LoVo (cell line): ENCODE measurements around the gene GTSF1L.

Experiments used
- DNase-seq: peaks from one replicate; pipeline ENCODE4 v3.0.0-alpha.2; 2016; ENCODE audit warnings: low spot score

Gene GTSF1L

DNA sequence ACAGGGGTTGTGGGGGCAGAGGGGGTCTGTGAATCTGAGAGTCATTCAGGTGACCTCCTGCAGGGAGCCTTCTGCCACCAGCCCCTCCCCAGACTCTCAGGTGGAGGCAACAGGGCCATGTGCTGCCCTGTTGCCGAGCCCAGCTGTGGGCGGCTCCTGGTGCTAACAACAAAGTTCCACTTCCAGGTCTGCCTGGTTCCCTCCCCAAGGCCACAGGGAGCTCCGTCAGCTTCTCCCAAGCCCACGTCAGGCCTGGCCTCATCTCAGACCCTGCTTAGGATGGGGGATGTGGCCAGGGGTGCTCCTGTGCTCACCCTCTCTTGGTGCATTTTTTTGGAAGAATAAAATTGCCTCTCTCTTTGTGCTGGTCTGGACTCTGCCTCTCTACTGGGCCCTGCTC lies 10.7 kb downstream of the GTSF1L start:
- DNase-seq = no peak

- DNase-seq = no peak
Measured at GRCh38 chr20:43715511-43715910, 11.3 kb downstream of the GTSF1L start.

DNA sequence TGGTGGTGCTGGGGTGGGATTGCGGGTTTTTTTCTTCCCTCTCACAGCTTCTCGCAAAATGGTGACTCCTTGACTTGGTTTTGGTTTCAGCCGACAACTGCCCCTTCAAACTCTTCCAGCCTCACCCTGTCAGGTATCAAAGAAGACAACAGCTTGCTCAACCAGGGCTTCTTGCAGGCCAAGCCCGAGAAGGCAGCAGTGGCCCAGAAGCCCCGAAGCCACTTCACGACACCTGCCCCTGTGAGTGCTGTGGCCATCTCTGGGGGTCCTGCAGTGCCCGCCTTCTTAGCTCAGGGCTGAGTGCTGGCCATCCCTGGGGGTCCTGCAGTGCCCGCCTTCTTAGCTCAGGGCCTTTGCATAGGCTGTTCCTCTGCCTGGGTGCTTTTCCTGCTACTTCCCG lies 11.8 kb downstream of the GTSF1L start:
- no peak for DNase-seq

DNA sequence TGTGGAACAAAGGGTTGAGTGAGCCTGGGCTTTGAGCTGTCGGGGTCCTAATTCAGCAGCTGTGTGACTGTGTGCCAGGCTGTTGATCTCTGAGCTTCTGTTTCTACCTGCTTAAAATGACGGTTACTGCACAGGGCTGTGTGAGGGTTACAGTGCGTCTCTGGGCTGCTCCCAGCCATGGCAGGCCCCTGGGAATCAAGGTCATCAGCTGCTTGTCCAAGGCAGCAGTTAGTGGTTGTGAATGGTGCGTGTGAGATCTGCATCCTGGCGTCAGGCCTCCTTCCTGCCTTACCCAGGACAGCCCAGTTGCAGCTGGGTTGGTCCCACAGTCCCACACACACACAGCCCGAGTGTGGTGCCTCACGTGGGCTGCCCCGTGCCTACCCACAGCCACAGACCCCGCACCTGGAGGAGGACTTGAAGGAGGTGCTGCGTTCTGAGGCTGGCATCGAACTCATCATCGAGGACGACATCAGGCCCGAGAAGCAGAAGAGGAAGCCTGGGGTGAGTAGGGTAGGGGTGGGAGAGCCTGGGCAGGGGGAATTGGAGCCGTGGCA lies 15.6 kb downstream of the GTSF1L start:
- no peak for DNase-seq

GRCh38 chr20:43710370-43711044 lies 16.3 kb downstream of the GTSF1L start:
- DNase-seq = no peak

GRCh38 chr20:43702502-43702901 lies 24.3 kb downstream of the GTSF1L start:
- DNase-seq = no peak

- no peak for DNase-seq
Measured at GRCh38 chr20:43700627-43701026, 26.2 kb downstream of the GTSF1L start.

DNA sequence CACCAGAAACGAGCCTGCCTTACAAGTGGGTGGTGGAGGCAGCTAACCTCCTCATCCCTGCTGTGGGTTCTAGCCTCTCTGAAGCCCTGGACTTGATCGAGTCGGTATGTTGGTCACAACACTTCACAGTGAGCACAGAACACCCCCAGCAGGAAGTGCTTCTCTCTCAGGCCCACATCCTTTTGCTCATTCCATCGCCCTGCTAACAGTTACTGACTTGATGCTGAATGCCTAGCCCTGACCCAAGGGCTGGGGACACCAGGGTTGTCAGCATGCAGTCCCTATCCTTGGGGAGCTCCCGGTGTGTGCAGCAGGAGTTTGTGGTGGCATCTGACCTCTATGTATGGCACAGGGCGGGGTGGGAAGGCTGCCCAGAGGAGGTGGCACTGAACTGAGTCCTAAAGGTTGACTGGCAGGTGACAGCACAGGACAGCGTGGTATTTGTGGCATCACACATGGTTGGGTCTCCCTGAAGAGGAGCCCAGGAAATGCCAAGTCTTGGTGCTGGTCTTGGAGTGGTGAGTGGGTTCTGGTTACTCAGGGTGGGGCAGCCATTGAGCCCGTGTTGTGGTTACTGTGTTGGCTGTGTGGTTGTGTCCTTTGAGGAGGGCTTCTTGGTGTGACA lies 26.7 kb downstream of the GTSF1L start:
- DNase-seq = no peak

DNA sequence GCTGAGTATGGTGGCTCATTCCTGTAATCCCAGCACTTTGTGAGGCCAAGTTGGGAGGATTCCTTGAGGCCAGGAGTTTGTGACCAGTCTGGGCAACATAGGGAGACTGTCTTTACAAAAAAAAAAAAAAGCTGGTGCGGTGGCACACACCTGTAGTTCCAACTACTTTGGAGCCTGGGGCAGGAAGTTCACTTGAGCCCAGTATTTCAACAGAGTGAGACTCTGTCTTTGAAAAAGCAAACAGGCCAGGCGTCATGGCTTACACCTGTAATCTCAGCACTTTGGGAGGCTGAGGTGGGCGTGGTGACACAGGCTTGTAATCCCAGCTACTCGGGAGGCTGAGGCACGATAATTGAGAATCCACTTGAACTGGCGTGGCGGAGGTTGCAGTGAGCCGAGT lies 31.2 kb downstream of the GTSF1L start:
- no peak for DNase-seq

DNA sequence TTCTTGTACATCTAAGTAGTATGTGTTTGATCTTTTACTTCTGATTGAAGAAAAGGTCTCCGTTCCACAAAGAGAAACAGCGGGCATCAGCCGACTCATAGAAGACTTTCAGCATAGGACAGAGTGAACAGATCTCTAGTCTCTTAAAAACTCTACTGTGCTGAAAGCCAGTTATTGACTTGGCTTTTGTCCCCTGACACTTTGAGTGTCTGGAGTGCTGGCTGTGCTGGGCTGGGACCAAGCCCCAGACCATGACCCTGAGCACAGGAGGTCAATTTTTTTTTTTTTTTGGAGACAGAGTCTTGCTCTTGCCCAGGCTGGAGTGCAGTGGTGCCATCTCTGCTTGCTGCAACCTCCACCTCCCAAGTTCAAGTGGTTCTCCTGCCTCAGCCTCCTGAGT lies 32.0 kb downstream of the GTSF1L start:
- DNase-seq = no peak

- peak; percentile 20 for DNase-seq
Measured at GRCh38 chr20:43691928-43692524, 34.8 kb downstream of the GTSF1L start.

- DNase-seq = no peak
Measured at GRCh38 chr20:43690943-43691598, 35.7 kb downstream of the GTSF1L start.

- DNase-seq = no peak
Measured at GRCh38 chr20:43689165-43689564, 37.6 kb downstream of the GTSF1L start.

GRCh38 chr20:43686820-43687219 lies 40.0 kb downstream of the GTSF1L start:
- DNase-seq = no peak

GRCh38 chr20:43682446-43682845 lies 44.4 kb downstream of the GTSF1L start:
- DNase-seq = no peak

DNA sequence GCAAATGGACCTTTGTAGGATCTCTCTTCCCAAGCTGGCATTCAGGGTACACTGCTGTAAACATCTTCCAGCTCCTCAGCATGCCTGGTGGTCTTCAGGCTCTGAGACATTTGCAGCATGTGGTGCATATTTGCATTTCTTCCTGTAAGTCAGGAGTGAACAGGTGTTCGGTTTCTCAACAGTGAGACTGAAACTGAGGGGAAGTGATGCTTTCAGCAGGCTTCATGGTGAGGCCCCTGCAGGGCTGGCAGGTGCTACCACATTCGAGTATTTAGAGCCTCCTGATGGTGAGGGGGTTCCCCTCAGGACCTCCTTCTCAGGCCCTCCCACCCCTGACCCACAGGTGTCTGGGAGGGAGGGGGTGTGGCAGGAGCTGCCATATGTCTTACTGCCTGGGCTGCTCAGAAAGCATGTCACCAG lies 44.8 kb downstream of the GTSF1L start:
- DNase-seq = no peak

GRCh38 chr20:43681468-43681942 lies 45.3 kb downstream of the GTSF1L start:
- no peak for DNase-seq

- no peak for DNase-seq
Measured at GRCh38 chr20:43680981-43681380, 45.8 kb downstream of the GTSF1L start.

DNA sequence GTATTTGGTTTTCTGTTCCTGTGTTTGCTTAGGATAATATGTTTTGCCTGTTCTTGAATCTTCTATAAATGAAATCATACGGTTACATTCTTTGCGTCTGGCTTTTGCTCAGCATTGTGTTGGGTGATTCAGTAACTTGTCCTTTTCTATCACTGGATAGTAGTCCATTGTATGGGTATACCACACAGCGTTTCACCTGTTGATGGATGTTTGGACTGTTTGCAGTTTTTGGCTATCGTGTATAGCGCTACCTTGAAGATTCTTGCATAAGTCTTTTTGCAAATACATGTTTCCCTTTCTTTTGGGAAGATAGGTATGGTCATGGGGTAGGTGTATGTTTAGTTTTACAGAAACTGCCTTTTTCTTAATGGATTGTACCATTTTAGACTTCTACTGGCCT lies 50.4 kb downstream of the GTSF1L start:
- no peak for DNase-seq
